Upper lobe of left lung (tissue), 4 donors: Measurements from ENCODE around the gene PDE4D.

Source experiments
- POLR2AphosphoS5 ChIP-seq, 2 donors: sonication (generic); formaldehyde crosslinking; IDR thresholded peaks; one replicate each; pipeline ENCODE4 v1.5.1; 2017; ENCODE audit warnings: antibody characterized with exemption in 2 of 2
- TF ChIP-seq, protein P1 (sequence below), 6 experiments: fragments of 450-650 bp in 4 of 6; fragments of 200-600 bp in 2 of 6; sonication (generic) in 2 of 6; IDR thresholded peaks; one replicate each; pipeline ENCODE4 v1.5.1; 2016 to 2019; ENCODE audit warnings: antibody characterized with exemption in 6 of 6

- TF ChIP-seq POLR2AphosphoS5 (IDR thresholded peaks at IDR 0.05), result no peak
- TF ChIP-seq, protein P1, sequence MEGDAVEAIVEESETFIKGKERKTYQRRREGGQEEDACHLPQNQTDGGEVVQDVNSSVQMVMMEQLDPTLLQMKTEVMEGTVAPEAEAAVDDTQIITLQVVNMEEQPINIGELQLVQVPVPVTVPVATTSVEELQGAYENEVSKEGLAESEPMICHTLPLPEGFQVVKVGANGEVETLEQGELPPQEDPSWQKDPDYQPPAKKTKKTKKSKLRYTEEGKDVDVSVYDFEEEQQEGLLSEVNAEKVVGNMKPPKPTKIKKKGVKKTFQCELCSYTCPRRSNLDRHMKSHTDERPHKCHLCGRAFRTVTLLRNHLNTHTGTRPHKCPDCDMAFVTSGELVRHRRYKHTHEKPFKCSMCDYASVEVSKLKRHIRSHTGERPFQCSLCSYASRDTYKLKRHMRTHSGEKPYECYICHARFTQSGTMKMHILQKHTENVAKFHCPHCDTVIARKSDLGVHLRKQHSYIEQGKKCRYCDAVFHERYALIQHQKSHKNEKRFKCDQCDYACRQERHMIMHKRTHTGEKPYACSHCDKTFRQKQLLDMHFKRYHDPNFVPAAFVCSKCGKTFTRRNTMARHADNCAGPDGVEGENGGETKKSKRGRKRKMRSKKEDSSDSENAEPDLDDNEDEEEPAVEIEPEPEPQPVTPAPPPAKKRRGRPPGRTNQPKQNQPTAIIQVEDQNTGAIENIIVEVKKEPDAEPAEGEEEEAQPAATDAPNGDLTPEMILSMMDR (IDR thresholded peaks at IDR 0.05), result no peak
Measured at GRCh38 chr5:59770953-59771352, 122.6 kb downstream of the PDE4D start.
